GM10248 (cell line): ENCODE measurements around the gene SYT7.

ENCODE experiments used
- CTCF ChIA-PET: fragments of 300-600 bp; sonication (Branson Sonifier 250); formaldehyde crosslinking; extraction: SDS; loops from one replicate; lab custom pipeline; 2021; ENCODE audit warnings: antibody characterized with exemption; lab: Yijun Ruan, JAX
- POLR2A ChIA-PET: fragments of 350-650 bp; sonication (Branson Sonifier 250); formaldehyde crosslinking; extraction: SDS; loops from one replicate; lab custom pipeline; 2020; ENCODE audit warnings: antibody characterized with exemption; lab: Yijun Ruan, JAX
- DNase-seq: peaks from one replicate; pipeline ENCODE4 v3.0.0; 2012; ENCODE audit errors: extremely low spot score
- TF ChIP-seq, protein P1 (sequence below): IDR thresholded peaks from 2 replicates; pipeline ENCODE4 v1.5.1; 2012; ENCODE audit warnings: mild to moderate bottlenecking, low read depth; ENCODE audit errors: extremely low read depth, missing control alignments, control extremely low read depth

The SYT7 gene

DNA sequence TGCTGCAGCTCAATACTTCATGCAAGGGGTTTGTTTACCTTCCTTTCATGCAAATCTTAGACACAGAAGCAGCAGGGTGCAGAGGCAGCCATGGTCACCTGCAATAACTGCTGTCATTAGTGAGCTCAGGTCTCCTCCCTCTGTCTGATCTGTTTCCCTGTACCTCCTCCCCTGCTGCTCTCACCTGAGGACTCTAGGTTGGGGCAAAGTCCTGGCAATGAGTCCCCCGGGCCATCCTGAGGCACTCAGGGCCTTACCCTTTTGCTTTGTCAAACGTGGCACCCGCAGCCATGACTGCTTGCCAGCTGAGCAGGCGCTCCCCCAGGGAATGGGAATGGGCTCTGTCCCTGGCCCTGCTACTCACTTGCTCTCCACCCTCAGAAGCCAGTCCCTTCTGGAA is 68.4 kb downstream of the SYT7 start:
- ChIA-PET POLR2A (no interaction called here), CTCF (interaction anchor here (1.0 to 10.9 kb wide), 7 partner anchors 9 to 66 kb away, joined by 3 to 196 read pairs (median 3); a partner anchor contains a TSS)

DNA sequence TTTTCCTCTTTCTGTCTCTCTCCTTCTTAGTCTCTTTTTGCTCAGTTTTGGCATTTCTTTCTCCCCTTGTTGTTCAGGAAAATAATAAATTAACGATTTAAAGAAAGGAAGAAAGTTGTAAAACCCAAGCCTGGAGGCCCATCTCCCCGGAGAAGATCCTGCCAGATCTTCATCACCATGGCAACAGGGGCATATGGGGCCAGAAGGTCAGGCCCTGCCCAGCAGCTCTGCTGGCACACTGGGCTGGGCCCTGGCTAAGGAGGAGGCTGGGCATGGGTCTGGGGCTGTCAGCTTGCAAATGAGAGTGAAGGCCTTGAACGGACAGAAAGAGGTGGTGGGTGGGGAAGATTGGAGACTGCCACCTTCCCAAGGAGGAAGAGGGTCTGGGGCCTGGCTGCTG is 69.5 kb downstream of the SYT7 start:
- no peak for DNase-seq
- TF ChIP-seq, protein P1, sequence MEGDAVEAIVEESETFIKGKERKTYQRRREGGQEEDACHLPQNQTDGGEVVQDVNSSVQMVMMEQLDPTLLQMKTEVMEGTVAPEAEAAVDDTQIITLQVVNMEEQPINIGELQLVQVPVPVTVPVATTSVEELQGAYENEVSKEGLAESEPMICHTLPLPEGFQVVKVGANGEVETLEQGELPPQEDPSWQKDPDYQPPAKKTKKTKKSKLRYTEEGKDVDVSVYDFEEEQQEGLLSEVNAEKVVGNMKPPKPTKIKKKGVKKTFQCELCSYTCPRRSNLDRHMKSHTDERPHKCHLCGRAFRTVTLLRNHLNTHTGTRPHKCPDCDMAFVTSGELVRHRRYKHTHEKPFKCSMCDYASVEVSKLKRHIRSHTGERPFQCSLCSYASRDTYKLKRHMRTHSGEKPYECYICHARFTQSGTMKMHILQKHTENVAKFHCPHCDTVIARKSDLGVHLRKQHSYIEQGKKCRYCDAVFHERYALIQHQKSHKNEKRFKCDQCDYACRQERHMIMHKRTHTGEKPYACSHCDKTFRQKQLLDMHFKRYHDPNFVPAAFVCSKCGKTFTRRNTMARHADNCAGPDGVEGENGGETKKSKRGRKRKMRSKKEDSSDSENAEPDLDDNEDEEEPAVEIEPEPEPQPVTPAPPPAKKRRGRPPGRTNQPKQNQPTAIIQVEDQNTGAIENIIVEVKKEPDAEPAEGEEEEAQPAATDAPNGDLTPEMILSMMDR, result no peak
- CTCF ChIA-PET, result interaction anchor here (1.0 to 10.9 kb wide), 6 partner anchors 10 to 65 kb away, joined by 3 to 196 read pairs (median 4); a partner anchor contains a TSS
- POLR2A ChIA-PET, result no interaction called here

More for the DNA sequence above, 68.4 kb downstream of the SYT7 start:
- TF ChIP-seq, protein P1, result no peak
- DNase-seq, result no peak

DNA sequence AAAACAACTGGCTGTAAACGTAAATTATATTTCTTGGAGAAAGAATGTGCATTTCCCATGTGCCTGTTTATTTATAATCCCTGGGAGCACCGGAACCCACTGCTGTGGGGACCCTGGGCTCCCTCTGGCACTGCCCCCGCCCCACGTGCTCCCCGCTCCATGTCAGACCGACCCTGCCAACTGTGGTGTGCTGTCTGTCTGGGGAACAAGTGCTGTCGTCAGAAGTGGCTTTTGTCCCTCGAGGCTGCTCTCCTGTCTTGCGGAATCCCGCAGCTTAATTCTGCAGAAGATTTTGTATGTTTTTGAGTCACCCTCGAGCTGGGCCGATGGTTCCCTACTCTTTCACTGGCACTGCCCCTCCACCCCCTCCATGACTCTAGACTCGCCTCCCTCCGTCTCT is 69.9 kb downstream of the SYT7 start:
- TF ChIP-seq, protein P1, result no peak
- POLR2A ChIA-PET, result no interaction called here
- DNase-seq, result no peak
- CTCF ChIA-PET, result interaction anchor here (1.2 to 10.9 kb wide), 4 partner anchors 15 to 64 kb away, joined by 3 to 196 read pairs (median 86); a partner anchor contains a TSS

GRCh38 chr11:61510166-61510919 is 70.5 kb downstream of the SYT7 start:
- ChIA-PET CTCF (interaction anchor here (1.2 kb wide), 1 partner anchor 16 kb away, joined by 3 read pairs; no protein-coding TSS in a partner anchor), POLR2A (no interaction called here)
- no peak for DNase-seq
- TF ChIP-seq, protein P1, result no peak

GRCh38 chr11:61509043-61510029 is 71.5 kb downstream of the SYT7 start:
- POLR2A ChIA-PET, result no interaction called here
- CTCF ChIA-PET, result interaction anchor here (1.3 to 5.0 kb wide), 3 partner anchors 8 to 31 kb away, joined by 4 to 39 read pairs (median 4); no protein-coding TSS in a partner anchor
- peak; percentile 79 for DNase-seq
- TF ChIP-seq, protein P1, result peak; percentile 32
